Measurements from ENCODE around the gene RGS17.
"Not testable (repeated sequence)": the region's sequence is repeated elsewhere in the genome, so short reads cannot be mapped to it uniquely, and the experiment has no call there.

RGS17 gene

GRCh38 chr6:153131037-153131981 lies at the start of gene RGS17:
TSS of gene RGS17 (minus strand) at chr6:153131282. CDS start at chr6:153044018, 87,264 bp downstream.
- no peak for DNase-seq (ENCODE audit: low read depth in 2 of 2)

DNA sequence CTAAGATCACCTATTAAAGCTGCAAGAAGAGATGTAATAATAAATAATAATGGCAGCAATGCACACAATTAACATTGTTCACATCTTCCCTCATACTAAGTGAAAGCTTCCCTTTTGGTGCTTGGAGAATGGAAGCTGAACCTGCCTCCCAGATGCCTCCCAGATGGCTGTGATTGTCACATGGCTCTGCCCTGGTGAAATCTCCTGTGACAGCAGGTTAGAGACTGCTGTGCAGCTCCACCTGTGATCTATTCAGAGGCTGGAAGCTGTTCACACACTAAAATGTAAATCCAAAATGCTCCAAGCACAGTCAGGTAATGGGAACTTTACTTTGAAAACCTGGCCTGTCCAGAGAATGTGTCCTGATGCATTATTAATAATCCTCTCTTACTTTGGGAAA lies 41.7 kb upstream of the RGS17 start:
- DNase-seq (ENCODE audit: low read depth in 2 of 2) = no peak

GRCh38 chr6:153170511-153170910 lies 39.4 kb upstream of the RGS17 start:
- no peak for DNase-seq (ENCODE audit: low read depth in 2 of 2)

GRCh38 chr6:153167907-153168306 lies 36.8 kb upstream of the RGS17 start:
- no peak for DNase-seq (ENCODE audit: low read depth in 2 of 2)

DNA sequence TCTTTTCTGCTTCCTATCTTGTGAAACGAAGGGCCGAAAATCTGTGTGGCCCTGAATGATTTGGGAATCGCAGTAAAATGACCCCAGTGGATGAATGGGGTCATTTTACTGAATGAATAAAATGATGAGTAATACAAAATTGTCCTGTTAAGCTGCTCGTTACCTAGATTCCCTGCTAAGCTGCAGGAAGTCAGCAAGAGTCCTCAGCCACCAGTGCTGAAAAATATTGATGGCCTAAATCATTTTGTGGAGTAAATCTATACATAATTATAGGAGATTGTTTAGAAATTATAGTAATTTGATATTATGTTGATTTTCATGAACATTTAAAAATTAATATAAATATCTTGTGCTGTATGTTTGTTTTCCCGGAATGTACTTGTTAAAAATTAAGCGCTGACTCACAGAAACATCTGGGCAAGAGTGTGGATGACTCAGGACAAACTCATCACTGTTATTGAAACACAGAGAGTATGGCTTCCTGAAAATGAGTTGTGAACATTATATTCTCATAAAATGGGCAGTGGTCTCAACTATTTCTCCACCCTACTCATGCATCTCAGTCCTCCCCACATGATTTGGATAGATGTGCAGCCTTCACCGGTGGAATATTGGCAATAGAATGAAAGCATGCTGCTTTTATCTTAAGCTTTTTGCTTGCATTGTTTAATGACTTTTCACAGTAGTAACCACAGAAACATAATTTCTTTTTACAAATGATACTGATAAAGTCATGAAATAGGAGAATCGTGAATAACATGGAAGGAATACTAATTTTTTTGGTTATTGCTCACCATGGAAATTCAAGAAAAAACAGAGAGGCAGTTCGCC lies 36.2 kb upstream of the RGS17 start:
- no peak for DNase-seq (ENCODE audit: low read depth in 2 of 2)

DNA sequence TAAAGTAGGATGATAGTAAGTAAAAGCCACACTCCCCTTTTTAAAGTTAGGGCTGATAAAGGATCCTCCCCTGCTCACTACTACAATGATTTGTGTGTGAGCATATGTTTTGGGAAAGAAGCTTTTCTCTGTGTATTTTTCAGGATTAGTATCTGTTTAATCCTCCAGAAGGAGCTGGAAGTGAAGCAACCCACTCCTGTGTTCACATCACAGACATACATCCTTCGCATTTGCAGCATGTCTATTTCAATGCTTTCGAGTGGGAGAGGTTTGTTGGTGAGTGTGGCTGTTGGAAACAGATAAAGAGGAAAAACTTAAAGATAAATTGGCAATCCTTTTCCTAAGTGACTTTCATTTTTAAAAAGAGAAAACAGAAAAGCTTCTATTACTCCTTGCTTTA lies 31.6 kb upstream of the RGS17 start:
- DNase-seq (ENCODE audit: low read depth in 2 of 2) = no peak

DNA sequence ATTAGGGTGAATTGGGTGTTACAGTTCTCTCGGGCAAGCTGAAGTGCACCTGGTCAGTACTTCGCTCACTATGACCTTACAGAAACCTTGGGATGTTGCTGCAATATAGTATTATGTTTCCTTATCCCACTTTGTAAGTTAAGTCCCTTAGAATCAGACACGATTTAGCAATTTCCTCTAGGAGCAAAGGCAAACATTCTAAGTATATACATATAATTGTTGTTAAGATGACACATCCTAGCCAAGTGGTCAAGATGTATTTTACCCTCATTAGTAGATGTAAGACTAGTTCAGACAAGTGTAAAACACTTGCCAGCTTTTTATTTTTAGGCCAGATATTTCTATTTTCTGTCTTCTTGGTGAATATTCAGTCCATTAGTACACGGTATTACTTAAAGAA lies 31.1 kb upstream of the RGS17 start:
- no peak for DNase-seq (ENCODE audit: low read depth in 2 of 2)

DNA sequence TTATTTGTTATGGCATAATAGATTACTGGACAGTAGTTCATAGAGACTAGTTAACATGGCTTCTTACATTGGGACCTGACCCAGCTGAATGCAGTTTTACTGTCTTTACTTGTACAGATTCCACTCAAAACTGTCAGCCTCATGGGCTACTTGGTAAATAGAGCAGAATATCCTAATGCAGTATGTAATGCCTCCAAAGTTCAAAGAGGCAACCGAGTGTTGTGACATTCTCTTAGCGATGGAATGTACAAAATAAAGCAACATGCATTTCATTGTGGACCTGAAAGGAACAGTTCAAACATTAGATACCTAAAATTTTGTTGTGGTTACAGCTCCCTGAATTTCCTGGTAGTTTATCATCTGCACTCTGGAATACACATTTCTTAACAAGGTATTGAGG lies 29.1 kb upstream of the RGS17 start:
- DNase-seq (ENCODE audit: low read depth in 2 of 2) = no peak

DNA sequence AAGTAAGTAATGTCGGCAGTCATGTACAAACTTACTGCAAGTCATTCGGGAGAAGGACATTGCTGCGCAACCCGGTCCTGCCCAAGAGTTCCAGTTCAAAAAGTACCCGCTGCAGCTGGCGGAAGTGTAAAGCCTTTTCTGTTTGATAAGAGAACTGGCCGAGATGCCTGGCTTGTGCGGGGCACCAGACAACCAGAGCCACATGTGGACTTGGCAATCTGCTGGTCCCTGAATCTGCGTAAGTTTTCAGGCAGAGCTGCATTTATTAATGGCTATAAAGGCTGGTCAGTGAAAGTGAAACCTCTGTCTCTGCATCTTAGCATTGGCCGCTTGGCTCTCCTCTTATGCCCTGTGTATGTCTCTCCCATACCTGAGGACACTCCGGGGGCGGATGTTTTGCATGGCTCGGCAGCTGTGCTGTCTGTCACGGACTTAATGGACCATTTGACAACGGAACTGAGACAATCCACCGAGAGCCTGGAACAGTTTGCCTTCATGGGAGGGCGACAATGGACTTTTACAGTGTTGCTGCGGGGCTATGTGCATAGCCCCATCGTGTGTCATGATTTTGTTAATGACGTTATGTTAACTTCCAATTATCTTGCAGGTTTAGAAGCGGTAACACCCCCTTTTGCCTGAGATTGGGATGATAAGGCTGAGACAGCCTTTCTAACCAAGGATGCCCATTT lies 19.8 kb upstream of the RGS17 start:
- no peak for DNase-seq (ENCODE audit: low read depth in 2 of 2)

- DNase-seq (ENCODE audit: low read depth in 2 of 2) = no peak
Observed at GRCh38 chr6:153150371-153150751, 19.3 kb upstream of the RGS17 start.

DNA sequence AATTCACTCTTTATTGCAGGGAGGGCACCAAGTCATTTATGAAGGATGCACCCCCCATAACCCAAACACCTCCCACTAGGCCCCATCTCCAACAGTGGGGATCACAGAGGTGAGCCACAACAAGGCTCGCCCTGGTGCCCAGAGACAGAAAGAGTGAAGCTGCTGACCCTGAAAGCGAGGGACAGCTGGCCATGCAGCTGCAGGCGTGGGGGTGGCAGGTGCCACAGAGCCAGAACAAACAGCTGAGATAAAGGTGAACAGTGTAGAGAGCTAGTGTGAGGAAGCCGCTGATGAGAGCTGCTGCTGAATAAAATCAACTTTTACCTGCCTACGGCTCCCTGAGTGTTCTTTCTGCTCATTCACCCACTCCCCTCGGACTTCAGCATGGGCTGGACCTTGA lies 18.8 kb upstream of the RGS17 start:
- no peak for DNase-seq (ENCODE audit: low read depth in 2 of 2)

GRCh38 chr6:153146413-153146812 lies 15.3 kb upstream of the RGS17 start:
- no peak for DNase-seq (ENCODE audit: low read depth in 2 of 2)

DNA sequence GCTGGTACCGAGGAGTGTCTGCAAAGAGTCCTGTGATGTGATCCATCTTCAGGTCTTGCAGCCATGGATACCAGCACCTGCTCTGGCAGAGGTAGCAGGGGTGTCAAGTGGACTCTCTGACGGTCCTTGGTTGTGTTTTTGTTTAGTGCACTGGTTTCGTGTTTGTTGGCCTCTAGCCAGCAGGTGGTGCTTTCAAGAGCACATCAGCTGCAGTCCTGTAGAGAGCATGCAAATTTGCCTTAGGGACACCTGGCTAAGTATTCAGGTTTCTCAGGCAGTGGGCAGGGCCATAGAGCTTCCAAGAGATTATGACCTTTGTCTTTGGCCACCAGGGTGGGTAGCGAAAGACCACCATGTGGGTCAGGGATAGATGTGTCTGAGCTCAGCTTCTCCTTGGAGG lies 14.5 kb upstream of the RGS17 start:
- DNase-seq (ENCODE audit: low read depth in 2 of 2) = no peak

GRCh38 chr6:153143200-153143599 lies 12.1 kb upstream of the RGS17 start:
- DNase-seq (ENCODE audit: low read depth in 2 of 2) = no peak

- no peak for DNase-seq (ENCODE audit: low read depth in 2 of 2)
Observed at GRCh38 chr6:153140299-153140698, 9.2 kb upstream of the RGS17 start.

DNA sequence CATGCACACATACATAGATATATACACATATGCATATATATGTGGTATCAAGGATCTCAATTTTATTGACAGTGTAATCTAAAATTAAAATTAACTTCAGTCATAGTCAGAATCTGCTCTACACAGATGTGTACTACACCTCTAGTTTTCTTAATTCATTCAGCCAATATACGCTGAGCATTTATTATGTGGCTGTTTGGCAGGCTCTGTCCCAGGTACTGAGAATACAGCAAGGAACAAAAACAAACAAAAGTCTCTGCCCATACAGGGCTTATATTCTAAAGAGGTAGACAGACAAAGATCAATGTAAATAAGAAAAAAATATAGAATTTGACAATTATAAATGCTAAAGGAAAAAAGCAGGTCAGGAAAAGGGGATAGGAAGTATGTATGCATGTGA lies 7.8 kb upstream of the RGS17 start:
- DNase-seq (ENCODE audit: low read depth in 2 of 2) = no peak

DNA sequence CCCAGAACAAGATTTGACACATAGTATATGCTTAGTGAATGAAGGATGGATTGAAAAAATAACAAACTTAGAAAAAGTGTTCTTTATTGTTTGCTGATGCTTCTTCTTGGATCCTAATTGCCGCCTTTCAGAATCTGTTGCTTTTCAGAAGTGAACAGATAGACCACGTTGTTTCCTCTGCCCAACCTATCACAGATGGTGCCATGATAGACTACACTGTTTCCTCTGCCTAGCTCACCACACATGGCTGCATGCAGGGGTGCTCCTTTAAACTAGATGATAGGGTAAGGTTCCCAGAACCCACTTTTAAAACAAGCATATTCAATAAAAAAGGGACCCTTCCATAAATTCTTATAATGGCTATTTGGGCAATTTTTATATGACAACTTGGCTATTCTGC lies 4.6 kb upstream of the RGS17 start:
- no peak for DNase-seq (ENCODE audit: low read depth in 2 of 2)

DNA sequence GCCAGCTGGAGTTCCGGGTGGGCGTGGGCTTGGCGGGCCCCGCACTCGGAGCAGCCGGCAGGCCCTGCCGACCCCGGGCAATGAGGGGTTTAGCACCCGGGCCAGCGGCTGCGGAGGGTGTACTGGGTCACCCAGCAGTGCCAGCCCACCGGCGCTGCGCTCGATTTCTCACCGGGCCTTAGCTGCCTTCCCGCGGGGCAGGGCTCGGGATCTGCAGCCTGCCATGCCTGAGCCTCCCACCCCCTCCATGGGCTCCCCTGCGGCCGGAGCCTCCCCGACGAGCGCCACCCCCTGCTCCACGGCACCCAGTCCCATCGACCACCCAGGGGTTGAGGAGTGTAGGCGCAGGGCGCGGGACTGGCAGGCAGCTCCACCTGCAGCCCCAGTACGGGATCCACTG lies 2.6 kb upstream of the RGS17 start:
- not testable (repeated sequence) for DNase-seq (ENCODE audit: low read depth in 2 of 2)

DNA sequence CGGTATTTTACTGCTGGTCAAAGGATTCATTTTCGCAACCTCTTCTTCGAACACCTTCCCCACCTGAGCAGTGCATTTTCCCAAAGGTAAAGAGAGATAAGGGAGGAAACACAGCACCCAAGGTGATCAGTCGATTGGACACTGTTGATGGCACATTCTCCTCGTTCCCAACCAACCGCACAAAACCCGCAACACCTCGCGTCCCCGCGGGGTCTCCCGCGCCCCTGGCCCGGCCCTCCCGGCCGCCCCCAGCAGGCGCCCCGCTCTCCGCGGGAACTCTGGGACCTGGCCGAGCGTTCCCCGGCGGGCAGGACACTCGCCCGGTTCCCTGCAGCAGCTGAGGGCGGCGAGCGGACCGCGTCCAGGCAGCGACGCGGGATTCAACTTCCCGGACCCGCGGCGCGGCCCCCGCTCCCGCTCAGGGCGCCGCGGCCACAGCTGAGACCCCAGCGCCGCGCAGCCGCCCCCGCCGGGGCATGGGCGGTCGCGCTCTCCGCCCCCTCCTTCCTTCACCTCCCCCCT lies 506 bp downstream of the RGS17 start:
- no peak for DNase-seq (ENCODE audit: low read depth in 2 of 2)

DNA sequence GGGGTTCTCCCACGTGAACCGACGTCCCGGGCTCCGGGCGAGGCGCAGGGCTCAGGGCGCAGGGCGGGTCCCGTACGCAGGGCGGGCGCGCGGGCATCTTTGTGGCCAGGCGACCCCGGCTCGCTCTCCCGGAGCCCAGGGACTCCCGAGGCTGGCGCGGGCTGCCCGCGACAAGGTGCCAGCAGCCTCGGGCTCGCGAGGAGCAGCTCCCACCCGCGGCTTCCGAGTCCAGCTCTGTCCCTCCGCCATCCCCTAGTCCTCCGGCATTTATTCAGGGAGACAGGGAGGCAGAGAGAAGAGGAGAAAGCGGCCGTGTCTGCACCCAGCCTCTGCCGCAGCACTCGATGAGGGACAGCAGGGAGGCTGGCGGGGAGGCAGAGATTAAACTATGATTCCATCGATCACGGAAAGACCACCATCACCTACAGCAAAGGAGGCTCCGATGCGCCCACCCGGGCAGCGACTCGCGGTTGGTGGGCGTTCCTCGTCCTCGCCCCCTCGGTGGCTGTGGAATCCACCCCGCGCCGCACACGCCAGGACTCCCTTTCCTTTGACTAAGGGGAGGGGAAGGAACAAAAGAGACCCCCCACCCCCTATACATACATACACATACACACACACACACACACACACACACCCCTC lies 1.1 kb downstream of the RGS17 start:
- DNase-seq (ENCODE audit: low read depth in 2 of 2) = no peak

- no peak for DNase-seq (ENCODE audit: low read depth in 2 of 2)
Observed at GRCh38 chr6:153126218-153126617, 4.9 kb downstream of the RGS17 start.

- DNase-seq (ENCODE audit: low read depth in 2 of 2) = no peak
Observed at GRCh38 chr6:153125032-153125431, 6.0 kb downstream of the RGS17 start.
